ENCODE results near the gene TAS2R60.

DNA sequence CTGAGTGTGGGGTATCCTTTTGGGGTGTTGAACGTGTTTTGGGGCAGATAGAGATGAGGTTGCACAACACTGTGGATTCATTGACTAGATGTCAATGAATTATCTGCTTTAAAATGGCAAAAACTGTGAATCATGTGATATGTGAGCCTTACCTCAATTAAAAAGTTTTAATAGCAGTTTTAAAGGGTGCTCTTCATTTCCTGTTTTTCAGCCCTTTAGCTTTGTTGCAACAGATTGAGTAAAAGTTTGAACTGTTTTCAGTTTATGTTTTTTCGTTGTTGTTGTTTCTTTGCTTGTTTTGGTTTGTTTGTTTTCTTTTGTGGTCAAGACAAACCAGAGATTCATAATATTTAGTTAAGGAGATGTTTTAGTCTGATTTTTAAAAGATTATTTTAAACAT lies 43.8 kb downstream of the TAS2R60 start:
- TF ChIP-seq, protein P1, sequence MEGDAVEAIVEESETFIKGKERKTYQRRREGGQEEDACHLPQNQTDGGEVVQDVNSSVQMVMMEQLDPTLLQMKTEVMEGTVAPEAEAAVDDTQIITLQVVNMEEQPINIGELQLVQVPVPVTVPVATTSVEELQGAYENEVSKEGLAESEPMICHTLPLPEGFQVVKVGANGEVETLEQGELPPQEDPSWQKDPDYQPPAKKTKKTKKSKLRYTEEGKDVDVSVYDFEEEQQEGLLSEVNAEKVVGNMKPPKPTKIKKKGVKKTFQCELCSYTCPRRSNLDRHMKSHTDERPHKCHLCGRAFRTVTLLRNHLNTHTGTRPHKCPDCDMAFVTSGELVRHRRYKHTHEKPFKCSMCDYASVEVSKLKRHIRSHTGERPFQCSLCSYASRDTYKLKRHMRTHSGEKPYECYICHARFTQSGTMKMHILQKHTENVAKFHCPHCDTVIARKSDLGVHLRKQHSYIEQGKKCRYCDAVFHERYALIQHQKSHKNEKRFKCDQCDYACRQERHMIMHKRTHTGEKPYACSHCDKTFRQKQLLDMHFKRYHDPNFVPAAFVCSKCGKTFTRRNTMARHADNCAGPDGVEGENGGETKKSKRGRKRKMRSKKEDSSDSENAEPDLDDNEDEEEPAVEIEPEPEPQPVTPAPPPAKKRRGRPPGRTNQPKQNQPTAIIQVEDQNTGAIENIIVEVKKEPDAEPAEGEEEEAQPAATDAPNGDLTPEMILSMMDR (IDR thresholded peaks at IDR 0.05): no peak
- TF ChIP-seq POLR2A (IDR thresholded peaks at IDR 0.05): no peak
